Gastrocnemius medialis (tissue), 4 donors: ENCODE results near the gene SLC9A7. TPM values are rescaled to one million over a fixed set of nuclear protein-coding genes. Genes with fewer than 3 reads are reported as not detected.

Source experiments
- ATAC-seq, 2 donors: fragments of 150-250 bp; one replicate each; pipeline ENCODE4 v1.9.1; 2016
- DNase-seq, 2 donors: peaks; one replicate each; pipeline ENCODE4 v3.0.0-alpha.2; 2019
- H3K27ac ChIP-seq, 4 donors: fragments of 200-600 bp; sonication (generic); 1 replicate in 1 of 4; 2 replicates in 3 of 4; pipeline ENCODE4 v1.5.1; 2016 to 2018; ENCODE audit warnings: mild to moderate bottlenecking in 2 of 4, moderate library complexity in 1 of 4
- H3K27me3 ChIP-seq, 3 donors: fragments of 200-600 bp; sonication (generic) in 2 of 3; 1 replicate in 1 of 3; 2 replicates in 2 of 3; pipeline versions ENCODE4 v1.5.1 to v1.6.0; 2016 to 2019; ENCODE audit warnings: mild to moderate bottlenecking in 1 of 3, moderate library complexity in 1 of 3
- H3K36me3 ChIP-seq, 2 donors: fragments of 200-600 bp; sonication (generic) in 1 of 2; one replicate each; pipeline ENCODE4 v1.5.1; 2017 to 2018
- H3K4me1 ChIP-seq, 2 donors: fragments of 200-600 bp; sonication (generic) in 1 of 2; one replicate each; pipeline ENCODE4 v1.5.1; 2016 to 2017; ENCODE audit warnings: mild to moderate bottlenecking in 2 of 2
- H3K4me3 ChIP-seq, 4 donors: fragments of 200-600 bp; sonication (generic) in 3 of 4; 1 replicate in 1 of 4; 2 replicates in 3 of 4; pipeline ENCODE4 v1.5.1; 2016 to 2019; ENCODE audit warnings: mild to moderate bottlenecking in 2 of 4
- H3K9me3 ChIP-seq, 3 donors: fragments of 200-600 bp; sonication (generic) in 2 of 3; 1 replicate in 1 of 3; 2 replicates in 2 of 3; pipeline ENCODE4 v1.5.1; 2016 to 2019
- POLR2A ChIP-seq, 2 donors: fragments of 450-650 bp; IDR thresholded peaks; one replicate each; pipeline ENCODE4 v1.6.1; 2017; ENCODE audit warnings: antibody characterized with exemption in 2 of 2, mild to moderate bottlenecking in 2 of 2, moderate library complexity in 2 of 2
- in situ Hi-C, 4 donors: fragments of 200-750 bp; cut with MboI; loops; one replicate each; pipeline versions ENCODE4 v1.15.0 to v1.8.0; 2017; ENCODE audit warnings: low sequenced_read_pairs in 4 of 4
- intact Hi-C: fragments of 100-400 bp; cut with DNase I; formaldehyde crosslinking; loops from one replicate; pipeline ENCODE4 v1.15.1; 2023; ENCODE audit warnings: low total_unique reads
- total RNA-seq, 4 donors: library from RNA; depleted of rRNA; stranded (reverse); fragments of >200 nt; gene quantifications; one replicate each; pipeline versions ENCODE4 v1.1.0 to v1.2.3, GENCODE V29; 2016
- TF ChIP-seq, protein P1 (sequence below), 5 experiments: fragments of 450-650 bp in 3 of 5; fragments of 200-600 bp in 2 of 5; sonication (generic) in 2 of 5; IDR thresholded peaks in 4 of 5; conservative IDR thresholded peaks in 1 of 5; 1 replicate in 4 of 5; 2 replicates in 1 of 5; pipeline ENCODE4 v1.5.1; 2016 to 2019; ENCODE audit warnings: antibody characterized with exemption in 5 of 5, mild to moderate bottlenecking in 3 of 5, moderate library complexity in 3 of 5

The SLC9A7 gene
- total RNA-seq, 4 donors from 2014 or later = 13.3 to 27.4 (median 20.0) TPM

DNA sequence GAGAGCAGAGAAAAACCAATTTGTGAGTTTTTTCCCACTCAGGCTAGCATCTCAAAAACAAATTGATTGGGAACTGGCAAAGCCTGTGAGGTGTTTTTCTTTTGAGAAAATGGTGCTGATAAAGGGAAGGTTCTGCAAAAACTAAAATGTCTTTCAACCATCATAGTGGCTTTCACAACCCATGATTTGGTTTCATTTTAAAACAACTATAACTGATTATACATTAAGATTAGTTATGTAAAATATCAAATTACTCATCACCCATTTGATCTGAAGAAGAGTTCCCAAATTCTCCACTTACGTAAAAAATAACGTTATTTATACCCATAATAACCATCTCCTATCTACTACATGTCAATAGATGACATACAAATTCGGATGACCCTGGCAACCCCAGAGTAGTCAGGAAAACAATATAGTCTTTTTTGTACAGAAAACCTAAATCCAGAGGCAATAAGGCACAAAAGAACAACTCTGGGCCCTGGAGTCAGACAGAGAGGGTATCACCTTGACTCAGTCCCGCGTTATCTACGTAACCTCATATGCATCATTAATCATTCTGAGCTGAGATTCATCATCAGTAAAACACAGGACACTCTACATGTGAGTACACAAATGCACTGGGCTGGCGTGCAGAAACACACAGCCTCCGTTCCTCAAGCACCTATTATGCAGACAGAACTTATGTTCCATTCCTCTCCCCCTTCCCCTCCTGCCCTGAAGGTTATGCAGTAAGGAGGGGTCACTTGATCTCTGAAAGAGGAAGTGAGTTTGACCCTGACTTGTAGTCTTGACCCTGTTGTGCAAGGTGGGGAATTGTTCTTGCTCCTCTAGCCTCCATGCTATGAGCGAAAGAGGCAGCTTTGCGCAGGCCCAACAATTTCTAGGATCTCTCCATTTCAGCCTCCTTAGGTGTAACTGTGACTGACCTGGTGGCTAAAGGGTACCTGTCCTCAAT lies 82.2 kb downstream of the SLC9A7 start:
- no peaks in the 10 kb centered on the region for H3K36me3 ChIP-seq
- no peak overlapping the region for H3K27ac ChIP-seq
- H3K27me3 ChIP-seq = no peaks in the 10 kb centered on the region
- H3K4me1 ChIP-seq = no peaks in the 10 kb centered on the region
- DNase-seq = no peak
- in situ Hi-C loops = no loop called here
- intact Hi-C loops = no loop called here
- no peak overlapping the region for H3K4me3 ChIP-seq
- no peak for ATAC-seq
- TF ChIP-seq POLR2A (IDR thresholded peaks at IDR 0.05) = no peak
- TF ChIP-seq, protein P1, sequence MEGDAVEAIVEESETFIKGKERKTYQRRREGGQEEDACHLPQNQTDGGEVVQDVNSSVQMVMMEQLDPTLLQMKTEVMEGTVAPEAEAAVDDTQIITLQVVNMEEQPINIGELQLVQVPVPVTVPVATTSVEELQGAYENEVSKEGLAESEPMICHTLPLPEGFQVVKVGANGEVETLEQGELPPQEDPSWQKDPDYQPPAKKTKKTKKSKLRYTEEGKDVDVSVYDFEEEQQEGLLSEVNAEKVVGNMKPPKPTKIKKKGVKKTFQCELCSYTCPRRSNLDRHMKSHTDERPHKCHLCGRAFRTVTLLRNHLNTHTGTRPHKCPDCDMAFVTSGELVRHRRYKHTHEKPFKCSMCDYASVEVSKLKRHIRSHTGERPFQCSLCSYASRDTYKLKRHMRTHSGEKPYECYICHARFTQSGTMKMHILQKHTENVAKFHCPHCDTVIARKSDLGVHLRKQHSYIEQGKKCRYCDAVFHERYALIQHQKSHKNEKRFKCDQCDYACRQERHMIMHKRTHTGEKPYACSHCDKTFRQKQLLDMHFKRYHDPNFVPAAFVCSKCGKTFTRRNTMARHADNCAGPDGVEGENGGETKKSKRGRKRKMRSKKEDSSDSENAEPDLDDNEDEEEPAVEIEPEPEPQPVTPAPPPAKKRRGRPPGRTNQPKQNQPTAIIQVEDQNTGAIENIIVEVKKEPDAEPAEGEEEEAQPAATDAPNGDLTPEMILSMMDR (IDR thresholded peaks at IDR 0.05 in 4 of 5, conservative IDR thresholded peaks at IDR 0.05 in 1 of 5) = no peak
- no peaks in the 10 kb centered on the region for H3K9me3 ChIP-seq

DNA sequence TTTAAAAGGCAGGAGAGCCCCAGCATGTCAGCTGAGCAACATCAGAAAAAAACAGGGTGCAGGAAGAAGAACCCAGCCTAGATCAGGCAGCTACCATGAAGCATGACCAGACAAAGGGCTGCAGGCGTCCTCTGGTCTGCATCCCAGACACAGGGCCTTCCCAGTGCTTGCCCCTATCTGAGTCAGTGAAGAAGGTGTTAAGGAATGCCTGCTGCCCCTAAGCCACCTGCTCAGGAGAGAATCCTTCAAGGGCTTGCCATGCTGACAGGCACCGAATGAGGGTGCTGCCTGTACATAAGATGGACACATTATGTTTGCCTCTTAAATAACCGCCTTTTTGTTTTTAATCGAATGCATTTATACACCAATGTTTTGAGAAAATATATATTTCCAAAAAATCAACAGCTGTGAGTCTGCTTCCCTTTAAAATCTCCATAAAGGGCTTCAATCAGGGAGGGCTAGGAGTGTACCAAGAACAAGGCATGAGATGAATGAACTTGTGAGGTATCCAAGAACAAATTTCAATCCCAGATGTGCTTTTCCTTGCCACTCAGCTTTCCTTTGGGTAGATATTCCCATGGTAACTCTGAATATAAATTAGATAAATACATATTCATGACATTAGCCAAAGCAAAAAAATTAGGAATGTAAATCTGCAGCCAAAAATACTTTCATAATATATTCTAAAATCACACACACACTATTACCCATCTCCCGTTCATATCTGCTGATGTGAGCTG lies 85.1 kb downstream of the SLC9A7 start:
- Histone ChIP-seq H3K36me3 (no peaks in the 10 kb centered on the region), H3K4me3 (no peak overlapping the region), H3K4me1 (no peaks in the 10 kb centered on the region), H3K9me3 (no peaks in the 10 kb centered on the region), H3K27me3 (no peaks in the 10 kb centered on the region), H3K27ac (no peak overlapping the region)
- TF ChIP-seq, protein P1 (IDR thresholded peaks at IDR 0.05 in 4 of 5, conservative IDR thresholded peaks at IDR 0.05 in 1 of 5) = no peak
- TF ChIP-seq POLR2A (IDR thresholded peaks at IDR 0.05) = no peak
- DNase-seq (no peak), ATAC-seq (no peak)
- in situ Hi-C loops = no loop called here
- intact Hi-C loops = no loop called here

DNA sequence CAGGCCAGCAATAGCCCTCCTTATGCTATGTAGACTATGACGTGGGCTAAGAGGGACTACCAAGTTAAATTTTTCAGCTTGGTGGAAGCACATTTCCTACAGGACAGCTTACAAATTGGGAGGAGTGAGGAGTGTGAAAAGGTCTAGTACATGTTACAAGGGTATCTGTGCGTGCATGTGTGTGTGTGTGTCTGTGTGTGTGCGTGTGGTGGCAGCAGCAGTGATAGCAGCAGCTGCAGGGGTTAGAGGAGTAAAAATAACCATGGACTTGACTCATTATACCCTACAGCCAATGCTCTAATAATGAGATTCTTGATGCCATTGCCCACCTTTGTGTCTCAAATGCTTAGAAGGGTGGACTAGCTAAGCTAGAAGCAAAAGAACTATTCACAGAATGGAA lies 88.6 kb downstream of the SLC9A7 start:
- intact Hi-C loops = no loop called here
- no peak overlapping the region for H3K4me3 ChIP-seq
- ATAC-seq (no peak), DNase-seq (no peak)
- H3K27me3 ChIP-seq = no peaks in the 10 kb centered on the region
- TF ChIP-seq, protein P1 (IDR thresholded peaks at IDR 0.05 in 4 of 5, conservative IDR thresholded peaks at IDR 0.05 in 1 of 5) = no peak
- no peak for TF ChIP-seq POLR2A (IDR thresholded peaks at IDR 0.05)
- H3K36me3 ChIP-seq = no peaks in the 10 kb centered on the region
- H3K4me1 ChIP-seq = no peaks in the 10 kb centered on the region
- in situ Hi-C loops = no loop called here
- H3K27ac ChIP-seq = no peak overlapping the region
- no peaks in the 10 kb centered on the region for H3K9me3 ChIP-seq

DNA sequence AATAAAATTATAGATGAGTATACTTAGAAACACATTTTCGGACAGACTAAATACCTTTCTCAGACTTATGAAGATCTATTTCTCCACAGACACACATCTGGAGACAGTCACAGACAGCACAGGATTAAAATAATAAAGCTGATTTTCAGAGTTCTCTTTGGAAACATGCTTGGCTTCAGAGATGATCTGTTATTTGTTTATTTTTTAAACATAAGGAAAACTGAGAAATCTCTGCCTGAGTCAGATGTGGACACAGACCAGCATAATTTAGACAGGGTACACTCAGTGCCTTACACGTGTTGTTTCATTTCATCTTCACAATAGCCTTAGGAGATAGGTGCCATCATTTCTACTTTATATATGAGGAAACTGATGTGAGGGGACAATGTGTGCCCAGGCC lies 92.1 kb downstream of the SLC9A7 start:
- H3K27ac ChIP-seq = no peak overlapping the region
- TF ChIP-seq POLR2A (IDR thresholded peaks at IDR 0.05) = no peak
- TF ChIP-seq, protein P1 (IDR thresholded peaks at IDR 0.05 in 4 of 5, conservative IDR thresholded peaks at IDR 0.05 in 1 of 5) = no peak
- intact Hi-C loops = no loop called here
- no peaks in the 10 kb centered on the region for H3K36me3 ChIP-seq
- DNase-seq (no peak), ATAC-seq (no peak)
- no peaks in the 10 kb centered on the region for H3K27me3 ChIP-seq
- H3K4me1 ChIP-seq = no peaks in the 10 kb centered on the region
- no peaks in the 10 kb centered on the region for H3K9me3 ChIP-seq
- H3K4me3 ChIP-seq = no peak overlapping the region
- in situ Hi-C loops = no loop called here
